HCT116 (cell line): ENCODE measurements around the gene PTH2. TPM values are rescaled to one million over a fixed set of nuclear protein-coding genes. Genes with fewer than 3 reads are reported as not detected.

Experiments used
- ATAC-seq: fragments of 200-7000 bp; cut with Tn5 transposase; 2 replicates; pipeline ENCODE4 v1.9.1; 2020; ENCODE audit warnings: mild to moderate bottlenecking, moderate library complexity
- BruUV-seq: library from RNA; stranded (reverse); fragments of 400-500 nt; replicated peaks from 2 replicates; lab custom pipeline; 2021; lab: Mats Ljungman, UMichigan
- CTCF ChIA-PET: fragments of 300-600 bp; sonication (Branson Sonifier 250); formaldehyde crosslinking; loops from one replicate; lab custom pipeline; 2021; ENCODE audit warnings: antibody characterized with exemption; lab: Charles Lee
- POLR2A ChIA-PET: fragments of 300-600, 350-600 bp; sonication (Branson Sonifier 250); formaldehyde crosslinking; loops from one replicate; lab custom pipeline; 2021; ENCODE audit warnings: antibody characterized with exemption; lab: Charles Lee
- RAD21 ChIA-PET, 2 experiments: fragments of 300-600 bp; sonication (Branson Sonifier 250); formaldehyde crosslinking; loops; one replicate each; lab custom pipeline; 2023; ENCODE audit warnings: low total read pairs in 2 of 2; ENCODE audit not compliant: uncharacterized antibody in 2 of 2, unreplicated experiment in 2 of 2, low non-redundant PET in 1 of 2; lab: Charles Lee
- DNase-seq: peaks from one replicate; pipeline ENCODE4 v3.0.0-alpha.2; 2010; ENCODE audit warnings: low read depth, low spot score
- H2AFZ ChIP-seq: fragments of 200-600 bp; shearing (Covaris generic), sonication (generic); 2 replicates; pipeline ENCODE4 v1.6.1; 2017; ENCODE audit warnings: low read depth, mixed run types, mixed read lengths, antibody characterized with exemption, low read length; ENCODE audit not compliant: poor library complexity, severe bottlenecking
- H3K27ac ChIP-seq: 2 replicates; pipeline ENCODE4 v1.5.1; 2012; ENCODE audit warnings: low read depth, low read length
- H3K27me3 ChIP-seq: fragments of 200-600 bp; sonication (generic); 2 replicates; pipeline ENCODE4 v1.6.1; 2016; ENCODE audit warnings: mixed run types, low read length, mixed read lengths; ENCODE audit not compliant: insufficient read depth
- H3K36me3 ChIP-seq, 2 experiments: fragments of 200-500 bp in 1 of 2; fragments of 200-600 bp in 1 of 2; sonication (Bioruptor generic) in 1 of 2; sonication (generic) in 1 of 2; 2 replicates each; pipeline versions ENCODE4 v1.5.1 to v1.6.1; 2014 to 2016; ENCODE audit warnings: low read length in 2 of 2, inconsistent platforms in 1 of 2, mixed read lengths in 1 of 2, mixed run types in 1 of 2; ENCODE audit not compliant: insufficient read depth in 2 of 2, control insufficient read depth in 1 of 2
- H3K4me1 ChIP-seq, 2 experiments: fragments of 200-600 bp in 1 of 2; sonication (generic) in 1 of 2; 2 replicates each; pipeline versions ENCODE4 v1.5.1 to v1.6.1; 2012 to 2017; ENCODE audit warnings: low read length in 2 of 2, inconsistent platforms in 1 of 2, mild to moderate bottlenecking in 1 of 2, mixed read lengths in 1 of 2, mixed run types in 1 of 2, moderate library complexity in 1 of 2; ENCODE audit not compliant: insufficient read depth in 2 of 2, control insufficient read depth in 1 of 2
- H3K4me2 ChIP-seq: fragments of 200-600 bp; sonication (generic); 2 replicates; pipeline ENCODE4 v1.6.1; 2017; ENCODE audit warnings: mixed run types, low read length, mixed read lengths
- H3K4me3 ChIP-seq, 2 experiments: fragments of 200-600 bp in 1 of 2; sonication (generic) in 1 of 2; replicated peaks in 1 of 2; 2 replicates each; pipeline ENCODE4 v1.5.1; 2011 to 2016; ENCODE audit warnings: low read length in 2 of 2, control low read depth in 1 of 2, low read depth in 1 of 2, mild to moderate bottlenecking in 1 of 2, mixed read lengths in 1 of 2, mixed run types in 1 of 2
- H3K79me2 ChIP-seq: fragments of 200-600 bp; sonication (generic); 2 replicates; pipeline ENCODE4 v1.6.1; 2017; ENCODE audit warnings: mild to moderate bottlenecking, mixed run types, low read length, moderate library complexity, mixed read lengths; ENCODE audit not compliant: insufficient read depth
- H3K9ac ChIP-seq: fragments of 200-600 bp; sonication (generic); 2 replicates; pipeline ENCODE4 v1.6.1; 2016; ENCODE audit warnings: low read length, mixed read lengths
- H3K9me2 ChIP-seq: fragments of 200-600 bp; sonication (generic), shearing (Covaris generic); 2 replicates; pipeline ENCODE4 v1.6.1; 2017; ENCODE audit warnings: mixed run types, mild to moderate bottlenecking, moderate library complexity; ENCODE audit not compliant: insufficient read depth
- H3K9me3 ChIP-seq, 2 experiments: fragments of 200-500 bp in 1 of 2; fragments of 200-600 bp in 1 of 2; sonication (Bioruptor generic) in 1 of 2; sonication (generic) in 1 of 2; 2 replicates each; pipeline ENCODE4 v1.6.1; 2014 to 2017; ENCODE audit warnings: low read length in 2 of 2, mixed read lengths in 2 of 2, inconsistent platforms in 1 of 2, low read depth in 1 of 2, mild to moderate bottlenecking in 1 of 2, mixed run types in 1 of 2, moderate library complexity in 1 of 2; ENCODE audit not compliant: control insufficient read depth in 1 of 2, insufficient read depth in 1 of 2
- H4K20me1 ChIP-seq: fragments of 200-600 bp; sonication (generic), shearing (Covaris generic); 2 replicates; pipeline ENCODE4 v1.6.1; 2017; ENCODE audit warnings: mixed run types, mild to moderate bottlenecking, moderate library complexity; ENCODE audit not compliant: insufficient read depth
- EGR1 ChIP-seq: IDR thresholded peaks from 2 replicates; pipeline ENCODE4 v1.6.1; 2012; ENCODE audit warnings: low read depth
- FOSL1 ChIP-seq: IDR thresholded peaks from 2 replicates; pipeline ENCODE4 v1.6.1; 2012; ENCODE audit warnings: low read depth
- POLR2AphosphoS5 ChIP-seq: IDR thresholded peaks from 2 replicates; pipeline ENCODE4 v1.6.1; 2011; ENCODE audit warnings: mild to moderate bottlenecking, low read depth, low read length, moderate library complexity
- SP1 ChIP-seq: IDR thresholded peaks from 2 replicates; pipeline ENCODE4 v1.6.1; 2012; ENCODE audit warnings: low read depth
- SRF ChIP-seq: IDR thresholded peaks from 2 replicates; pipeline ENCODE4 v1.6.1; 2012; ENCODE audit warnings: low read depth
- TCF7L2 ChIP-seq: IDR thresholded peaks from 2 replicates; pipeline ENCODE4 v1.7.0; 2011; ENCODE audit warnings: borderline replicate concordance, inconsistent platforms; ENCODE audit not compliant: insufficient read depth, insufficient read length; ENCODE audit errors: extremely low read depth
- ZBTB33 ChIP-seq: IDR thresholded peaks from 2 replicates; pipeline ENCODE4 v1.6.1; 2011; ENCODE audit warnings: mild to moderate bottlenecking, low read length, moderate library complexity; ENCODE audit not compliant: insufficient replicate concordance; ENCODE audit errors: extremely low read depth
- ZFX ChIP-seq: fragments of 450-650 bp; IDR thresholded peaks from 2 replicates; pipeline ENCODE4 v1.6.1; 2017
- intact Hi-C: fragments of 100-400 bp; cut with micrococcal nuclease; formaldehyde crosslinking; loops from 2 replicates; pipeline ENCODE4 v1.10.0; 2022
- total RNA-seq: library from RNA; stranded (reverse); gene quantifications from one replicate; pipeline ENCODE4 v1.2.1, GENCODE V29; 2021; ENCODE audit not compliant: unreplicated experiment
- TF ChIP-seq, protein P1 (sequence below): IDR thresholded peaks from 2 replicates; pipeline ENCODE4 v1.6.1; 2012

Gene PTH2
- total RNA-seq, 1 experiment from 2014 or later, result 9.5 TPM

DNA sequence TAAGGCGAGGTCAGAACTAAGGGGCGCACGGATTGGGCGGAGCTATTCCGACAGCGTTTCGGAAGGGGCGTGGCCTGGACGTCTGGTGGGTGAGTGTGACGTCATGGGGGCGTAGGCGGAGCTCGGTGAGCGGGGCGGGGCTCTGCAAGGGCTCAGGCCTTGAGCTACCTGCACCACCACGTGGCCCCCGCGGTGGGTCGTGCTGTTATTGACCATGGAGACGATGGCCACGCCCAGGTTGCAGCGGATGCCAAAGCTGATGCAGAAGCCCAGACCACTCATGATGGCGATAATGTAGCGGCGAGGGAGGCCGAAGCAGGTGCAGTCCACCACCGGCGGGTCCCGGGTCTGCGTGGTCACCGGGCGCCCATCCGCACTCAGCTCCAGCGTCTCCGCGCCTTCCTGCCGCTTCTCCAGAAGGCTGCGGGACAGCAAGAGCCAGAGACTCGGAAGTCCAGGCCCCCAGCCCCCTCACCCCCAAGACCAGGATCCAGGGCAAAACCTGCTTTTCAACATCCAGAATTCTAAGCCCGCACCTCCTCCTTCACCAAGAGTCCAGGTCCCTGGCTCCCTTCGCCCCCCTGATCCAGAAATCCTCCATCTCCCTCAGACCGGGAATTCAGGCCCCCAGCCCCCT lies 13.3 kb upstream of the PTH2 start:
- no peak for DNase-seq
- Histone ChIP-seq H3K9ac (no peak overlapping the region), H3K36me3 (no peaks in the 10 kb centered on the region), H3K79me2 (no peaks in the 10 kb centered on the region), H3K4me1 (peaks cover 0 to 4% of the 10 kb centered on the region in 2 experiments; a peak in 1 of 4 replicates), H3K4me3 (no peak overlapping the region), H4K20me1 (no peaks in the 10 kb centered on the region)
- ChIA-PET RAD21 (no interaction called here), POLR2A (no interaction called here)
- BruUV-seq, result no TSS peak
- intact Hi-C loops, result no loop called here
- TF ChIP-seq EGR1 (no peak), ZBTB33 (no peak), SRF (no peak), FOSL1 (no peak), SP1 (no peak), TCF7L2 (no peak), POLR2AphosphoS5 (no peak), ZFX (no peak)
- TF ChIP-seq, protein P1, sequence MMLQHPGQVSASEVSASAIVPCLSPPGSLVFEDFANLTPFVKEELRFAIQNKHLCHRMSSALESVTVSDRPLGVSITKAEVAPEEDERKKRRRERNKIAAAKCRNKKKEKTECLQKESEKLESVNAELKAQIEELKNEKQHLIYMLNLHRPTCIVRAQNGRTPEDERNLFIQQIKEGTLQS, result no peak
- TF ChIP-seq, all 23 proteins: peak for 0
- peak; percentile 68 for ATAC-seq
- H3K4me2 ChIP-seq, result no peak overlapping the region
- H3K27me3 ChIP-seq, result peaks cover 21% of the 10 kb centered on the region
- no peak overlapping the region for H2AFZ ChIP-seq
- no peaks in the 10 kb centered on the region for H3K9me3 ChIP-seq
- no peaks in the 10 kb centered on the region for H3K9me2 ChIP-seq
- H3K27ac ChIP-seq, result no peak overlapping the region
- CTCF ChIA-PET, result no interaction called here
